Suppressor macrophage treated with lipopolysaccharide for 4 hours (primary cell): ENCODE results near the gene LEF1.
"Not testable (repeated sequence)": the region's sequence is repeated elsewhere in the genome, so short reads cannot be mapped to it uniquely, and the experiment has no call there.

ENCODE experiments used
- DNase-seq: peaks from one replicate; pipeline ENCODE4 v3.0.0-alpha.2; 2020

LEF1 gene

DNA sequence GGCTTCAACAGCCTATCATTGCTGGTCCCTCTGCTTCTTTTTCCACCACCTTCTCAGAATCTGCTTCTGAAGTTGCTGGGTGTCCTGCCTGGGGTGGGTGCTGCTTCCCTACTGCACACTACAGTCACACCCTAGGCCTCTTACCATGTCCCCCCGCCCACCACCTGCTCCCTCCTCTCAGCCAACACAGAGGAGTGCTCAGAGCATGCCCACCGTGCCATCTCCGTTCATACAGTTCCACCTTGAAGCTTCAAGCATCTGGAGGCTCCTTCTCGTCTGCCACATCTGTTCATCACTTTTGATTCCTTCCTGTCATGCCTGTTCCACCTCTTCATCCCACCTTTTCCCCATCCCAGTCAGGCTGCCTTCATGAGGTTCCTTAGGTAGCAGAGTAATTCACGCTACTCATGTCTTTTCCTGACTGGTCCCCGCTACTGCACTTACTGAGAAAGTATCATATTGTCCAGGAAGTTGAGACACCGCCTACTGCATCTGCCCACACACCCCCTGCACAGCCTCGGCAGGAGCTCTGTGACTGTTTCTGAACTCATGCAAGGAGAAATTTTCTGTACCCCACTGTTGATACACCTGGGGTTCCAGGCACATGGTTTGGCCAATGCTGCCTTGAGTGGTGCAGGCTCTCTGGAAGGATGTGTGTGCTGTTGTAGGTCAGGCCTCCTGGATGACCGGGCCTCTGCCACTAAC lies 139.6 kb downstream of the LEF1 start:
- DNase-seq, result no peak

DNA sequence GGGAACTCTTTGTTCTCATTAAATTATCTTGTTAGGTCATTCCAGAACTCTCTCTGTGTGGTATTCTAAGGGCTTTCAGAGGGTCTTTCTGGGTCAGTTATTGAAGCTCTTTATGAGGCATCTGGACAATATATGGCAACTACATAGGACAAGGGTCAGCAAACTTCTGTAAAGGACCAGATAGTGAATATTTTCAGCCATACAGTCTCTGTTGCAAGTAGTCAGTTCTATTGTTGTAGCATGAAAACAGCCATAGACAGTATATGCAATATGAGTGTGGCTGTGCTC lies 143.9 kb downstream of the LEF1 start:
- no peak for DNase-seq

DNA sequence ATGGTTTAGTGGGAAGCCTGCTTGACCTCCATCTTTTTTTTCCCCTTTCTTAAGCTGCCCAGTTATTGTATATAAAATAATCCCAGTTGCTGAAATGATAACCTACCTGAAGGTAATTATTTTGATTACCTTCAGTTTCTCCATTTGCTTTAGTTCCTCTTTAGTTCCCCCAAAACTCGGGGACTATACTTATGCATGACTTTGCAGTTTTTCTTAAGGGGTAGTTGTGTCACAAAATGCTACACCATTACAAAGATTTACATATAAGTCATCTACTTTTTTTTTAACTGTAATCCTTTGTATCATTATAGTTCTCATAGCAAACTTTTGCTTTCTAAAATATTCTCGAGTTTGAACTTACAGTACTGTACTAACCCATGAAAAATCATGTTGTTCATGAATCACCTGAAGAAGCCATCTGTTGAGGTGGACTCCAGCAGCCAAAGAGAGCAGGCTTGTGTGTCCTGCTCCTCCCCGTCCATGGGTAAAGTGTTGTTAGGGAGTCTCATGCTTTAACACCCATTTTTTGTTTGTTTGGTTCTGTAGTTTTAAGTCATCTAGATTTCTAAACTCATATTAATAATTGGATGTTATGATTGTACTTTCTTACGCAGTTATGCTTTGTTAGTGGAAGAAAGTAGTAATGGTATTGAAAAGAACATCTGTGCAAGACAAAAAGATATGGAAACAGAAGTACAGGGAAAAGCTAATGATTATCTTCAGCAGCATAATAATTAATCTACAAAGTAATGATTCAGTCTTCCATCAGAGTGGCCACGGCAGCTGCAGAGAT lies 144.5 kb downstream of the LEF1 start:
- no peak for DNase-seq

DNA sequence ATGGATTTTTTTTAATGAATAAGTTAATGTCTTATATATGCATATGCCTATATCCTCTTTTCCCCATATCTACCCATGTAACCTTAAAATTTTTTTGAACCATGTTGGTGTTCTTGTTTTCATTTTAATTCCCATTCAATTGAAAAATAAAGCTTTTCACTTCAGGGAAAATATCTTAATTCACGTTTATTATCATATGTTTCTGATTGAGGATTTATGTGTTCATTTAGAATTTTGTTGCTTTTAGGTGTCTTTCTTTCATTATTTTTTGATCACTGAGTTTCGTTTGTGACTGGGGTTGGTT lies 149.9 kb downstream of the LEF1 start:
- DNase-seq, result no peak

DNA sequence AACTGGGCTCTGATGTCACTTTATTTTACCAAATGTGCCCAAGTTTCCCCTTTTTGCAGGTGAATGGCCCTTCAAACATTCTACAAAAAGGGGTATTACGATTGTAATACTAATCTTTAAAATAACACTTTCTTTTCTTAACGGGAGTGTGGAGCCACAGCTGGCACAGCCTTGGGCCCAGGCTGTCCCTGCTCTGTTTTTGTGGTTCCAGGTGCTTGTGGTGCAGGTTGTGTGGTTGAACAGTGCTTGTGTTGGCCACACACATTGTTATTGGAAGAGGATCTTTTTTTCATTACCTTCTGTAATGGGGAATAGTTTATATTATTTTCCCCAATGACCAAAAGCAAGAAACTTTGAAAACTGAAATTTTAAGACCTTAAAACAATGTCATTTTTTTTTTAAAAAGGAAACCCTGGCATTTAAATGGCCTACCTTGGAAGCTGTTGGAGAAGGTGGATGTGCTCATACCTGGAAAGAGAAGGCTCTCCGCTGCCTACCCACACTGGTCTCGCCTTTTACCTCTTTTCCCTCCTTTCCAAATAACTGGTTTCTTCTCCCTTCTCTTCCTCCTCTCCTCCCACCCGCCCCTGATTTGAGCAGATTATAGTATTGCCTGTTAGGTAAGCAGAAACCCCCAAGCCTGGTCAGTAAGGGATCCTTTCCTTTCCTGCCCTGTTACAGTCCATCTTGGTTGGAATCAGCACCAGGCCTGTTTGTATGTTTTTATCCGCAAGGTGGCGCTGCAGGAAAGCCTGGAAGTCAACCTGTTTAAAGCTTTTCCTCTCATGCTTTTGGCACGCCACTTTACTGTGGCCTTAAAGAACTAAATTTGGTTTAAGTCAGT lies 150.5 kb downstream of the LEF1 start:
- DNase-seq, result peak; percentile 88

DNA sequence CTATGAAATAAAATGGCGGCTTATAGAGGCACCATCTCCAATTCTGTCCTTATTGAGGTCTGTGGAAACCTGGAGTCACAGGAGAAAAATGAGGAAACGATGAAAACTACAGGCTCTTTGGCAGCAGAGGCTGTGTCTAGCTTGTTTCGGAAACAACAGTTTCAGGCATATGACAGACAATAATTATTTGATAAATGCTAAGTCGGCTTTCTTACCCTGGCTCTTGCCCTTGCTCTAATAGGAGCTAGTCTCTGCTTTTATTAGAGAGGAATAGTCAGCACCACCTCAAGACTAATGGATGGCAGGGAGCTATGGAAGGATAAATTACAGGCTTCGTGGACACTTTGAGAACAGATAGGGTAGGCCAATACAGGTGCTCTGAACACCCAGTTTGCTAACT lies 154.8 kb downstream of the LEF1 start:
- no peak for DNase-seq

DNA sequence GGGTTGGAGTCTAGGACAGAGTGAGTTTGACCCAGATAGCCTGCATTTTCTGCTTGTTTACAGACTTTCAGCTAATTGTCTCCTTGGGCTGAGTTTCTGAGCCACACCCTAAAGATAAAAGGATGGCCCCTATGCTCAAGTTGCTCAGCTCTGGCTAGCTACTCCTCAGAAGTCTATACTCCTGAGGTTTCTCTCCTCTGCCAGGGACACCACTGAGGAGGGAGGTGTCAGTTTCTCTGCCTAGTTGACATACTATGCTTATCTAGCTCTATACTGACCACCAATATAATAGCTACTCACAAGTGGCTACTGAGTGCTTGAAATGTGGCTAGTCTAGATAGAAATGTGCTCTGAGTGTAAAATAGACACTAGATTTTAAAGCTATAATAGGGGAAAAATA lies 155.4 kb downstream of the LEF1 start:
- no peak for DNase-seq

DNA sequence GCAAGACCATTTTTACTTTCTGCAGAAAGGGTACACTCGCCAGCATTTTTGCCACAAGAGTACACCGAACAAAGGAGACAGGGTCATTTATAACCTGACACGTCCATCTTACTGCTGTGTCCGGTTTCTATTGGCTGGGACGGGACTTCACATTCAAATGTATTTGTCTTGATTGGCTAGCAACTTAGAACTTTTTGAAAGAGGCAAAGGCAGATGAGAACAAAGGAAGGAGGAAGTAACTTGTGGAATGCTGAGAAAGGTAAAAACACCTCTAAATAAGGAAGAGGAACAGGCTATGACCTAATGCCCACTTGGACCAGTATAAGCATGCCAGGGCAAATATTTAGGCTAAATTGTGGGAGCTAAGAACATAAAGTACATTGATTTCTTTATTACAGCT lies 156.3 kb downstream of the LEF1 start:
- not testable (repeated sequence) for DNase-seq

DNA sequence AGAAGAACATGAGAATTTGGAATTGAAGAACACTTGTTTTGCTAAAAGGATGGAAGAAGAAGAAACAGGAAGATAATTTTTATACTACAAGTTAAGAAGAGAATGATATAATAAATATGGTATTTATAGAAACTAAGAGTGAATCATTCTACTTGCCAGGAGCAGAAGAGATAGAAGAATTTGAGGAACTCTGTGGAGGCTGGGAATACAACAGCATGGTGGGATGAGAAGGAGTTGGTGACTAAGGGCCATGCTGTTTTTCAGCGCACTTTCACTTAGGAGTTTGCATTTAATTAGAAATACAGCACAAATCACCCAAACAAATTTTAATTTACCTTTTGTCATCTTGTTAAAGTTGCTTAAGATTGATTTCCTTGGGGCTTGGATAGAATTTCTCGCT lies 158.6 kb downstream of the LEF1 start:
- DNase-seq, result peak; percentile 46

DNA sequence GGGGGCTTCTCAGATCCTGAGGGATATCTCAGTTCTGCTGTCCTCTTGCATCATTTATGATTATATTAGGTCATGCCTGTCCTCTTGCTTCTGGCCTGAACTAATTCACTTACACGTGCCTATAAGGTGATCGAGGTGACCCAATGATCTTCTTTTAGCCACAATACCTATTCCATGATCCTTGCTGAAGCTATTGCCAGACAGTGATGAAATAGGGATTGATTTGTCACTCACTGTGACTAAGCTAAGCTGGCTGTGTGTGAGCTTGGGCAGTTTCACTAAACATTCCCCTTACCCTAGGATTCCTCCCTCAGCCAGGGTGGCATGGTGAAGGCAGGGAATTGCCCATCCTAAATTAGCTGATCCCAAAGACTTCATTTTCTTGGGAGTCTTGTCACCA lies 160.0 kb downstream of the LEF1 start:
- DNase-seq, result peak; percentile 35

DNA sequence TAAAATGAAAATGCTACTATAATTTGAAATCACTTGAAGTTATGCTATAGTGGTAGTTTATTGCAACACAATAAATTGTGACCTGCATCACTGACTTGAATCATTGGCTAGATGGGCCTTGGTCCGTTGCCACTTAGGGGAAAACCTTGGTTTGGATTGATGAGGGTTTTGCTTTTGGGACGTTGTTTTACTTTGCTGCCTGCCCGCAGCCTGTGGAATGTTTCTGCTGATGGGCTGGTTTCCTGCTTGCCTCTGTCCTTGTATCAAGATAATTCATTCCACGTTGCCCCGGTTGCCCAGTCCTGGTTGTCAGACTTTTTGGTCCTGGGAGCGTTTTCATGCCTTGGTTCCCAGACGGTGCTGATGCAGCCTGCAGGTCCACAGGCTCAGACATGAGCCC lies 160.7 kb downstream of the LEF1 start:
- no peak for DNase-seq

DNA sequence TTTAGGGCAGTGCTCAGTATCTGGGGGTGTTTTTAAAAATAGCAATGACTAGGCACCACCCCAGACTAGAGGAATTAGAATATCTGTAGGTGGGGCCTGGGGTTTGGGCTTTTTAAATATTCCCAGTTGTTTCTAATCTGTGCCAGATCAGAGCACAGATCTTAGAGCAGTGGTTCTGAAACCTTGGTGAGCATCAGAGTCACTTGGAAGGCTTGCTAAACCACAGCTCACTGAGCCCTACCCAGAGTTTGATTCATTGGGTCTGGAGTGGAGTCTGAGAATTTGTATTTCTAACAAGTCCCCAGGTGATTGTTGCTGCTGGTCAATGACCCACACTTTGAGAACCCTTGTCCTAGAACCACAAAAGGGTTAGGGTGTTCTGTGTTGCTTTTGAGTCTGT lies 162.4 kb downstream of the LEF1 start:
- no peak for DNase-seq

DNA sequence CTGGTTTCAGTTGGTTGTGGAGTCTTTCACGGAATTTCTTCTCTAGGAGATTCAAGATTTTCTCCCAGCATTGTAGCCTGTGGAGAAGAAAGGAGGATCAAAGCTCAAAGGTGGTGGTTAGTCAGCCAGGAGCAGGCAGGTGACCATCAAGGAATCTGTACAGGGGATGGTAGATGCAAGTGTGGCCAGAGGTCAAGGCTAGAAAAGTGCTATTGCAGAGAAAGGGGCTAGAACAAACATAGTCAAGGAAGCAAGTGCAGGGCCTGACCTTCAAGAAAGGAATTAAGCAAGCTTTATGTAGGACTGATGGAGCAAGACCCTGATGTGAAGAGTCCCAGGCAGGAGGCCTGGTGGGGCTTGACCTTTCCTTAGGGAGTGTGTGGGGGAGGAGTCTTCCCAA lies 162.9 kb downstream of the LEF1 start:
- no peak for DNase-seq

DNA sequence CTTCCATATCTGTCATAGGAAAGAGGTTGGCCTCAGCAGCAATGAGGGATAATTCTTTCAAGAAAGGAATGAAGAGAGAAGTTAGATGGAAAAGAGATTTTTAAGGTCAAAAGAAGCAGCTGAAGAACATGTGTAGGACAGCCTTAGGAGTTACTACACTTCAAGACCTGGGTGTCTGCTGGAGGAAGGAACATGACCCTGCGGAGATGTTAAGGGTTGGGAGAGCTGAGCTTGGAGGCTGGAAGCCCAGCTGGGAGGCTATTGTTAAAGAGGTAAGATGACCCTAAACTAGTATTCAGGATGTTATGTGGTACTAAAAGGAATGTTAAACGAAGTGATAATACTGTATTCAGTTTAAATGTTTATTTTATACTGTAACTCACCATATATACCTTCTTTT lies 164.1 kb downstream of the LEF1 start:
- no peak for DNase-seq

DNA sequence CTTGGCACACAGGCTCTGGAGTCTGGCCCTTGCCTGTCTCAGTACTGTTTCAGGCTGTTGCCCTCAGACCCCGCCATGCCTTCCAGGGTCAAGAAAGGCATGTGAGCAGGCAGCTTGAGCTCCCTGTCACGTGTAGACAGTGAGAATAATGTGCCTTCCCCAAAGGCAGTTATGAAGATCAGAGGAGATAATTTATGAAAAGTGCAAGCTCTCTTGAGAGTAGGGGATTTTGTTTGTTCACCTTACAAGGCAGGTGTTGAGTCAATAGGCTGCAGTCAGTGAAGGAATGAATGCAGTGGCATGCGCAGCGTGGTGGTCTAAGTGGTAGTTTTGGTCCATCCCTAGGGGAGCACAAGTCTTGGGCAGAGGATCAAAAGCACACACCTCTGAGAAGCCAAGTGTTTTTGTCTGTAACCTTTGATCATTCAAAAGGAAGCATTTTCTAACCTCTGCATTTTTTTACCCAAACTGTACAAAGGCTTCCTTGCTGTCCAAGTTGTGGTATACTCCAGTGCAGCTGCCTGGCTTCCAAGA lies 164.7 kb downstream of the LEF1 start:
- DNase-seq, result no peak

DNA sequence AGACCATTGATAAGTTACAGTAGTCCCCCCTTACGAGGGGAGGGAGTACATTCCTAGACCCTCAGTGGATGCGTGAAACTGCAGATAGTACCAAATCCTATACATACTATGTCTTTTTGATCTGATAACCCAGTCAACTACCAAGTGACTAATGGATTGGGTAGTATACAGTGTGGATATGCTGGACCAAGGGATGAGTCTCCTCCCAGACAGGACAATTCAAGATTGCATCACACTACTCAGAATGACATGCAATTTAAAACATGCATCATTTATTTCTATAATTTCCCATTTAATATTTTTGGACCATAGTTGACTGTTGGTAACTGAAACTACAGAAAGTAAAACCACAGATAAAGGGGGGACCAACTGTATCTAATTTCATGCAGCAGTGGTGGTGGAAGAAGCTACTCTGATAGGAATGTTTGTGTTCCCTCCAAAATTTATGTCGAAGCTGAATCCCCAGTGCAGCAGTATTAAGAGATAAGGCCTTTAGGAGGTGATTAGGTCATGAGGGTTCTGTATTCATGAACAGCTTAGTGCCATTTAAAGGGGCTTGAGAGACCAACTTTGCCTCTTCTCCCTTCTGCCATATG lies 167.1 kb downstream of the LEF1 start:
- DNase-seq, result no peak

DNA sequence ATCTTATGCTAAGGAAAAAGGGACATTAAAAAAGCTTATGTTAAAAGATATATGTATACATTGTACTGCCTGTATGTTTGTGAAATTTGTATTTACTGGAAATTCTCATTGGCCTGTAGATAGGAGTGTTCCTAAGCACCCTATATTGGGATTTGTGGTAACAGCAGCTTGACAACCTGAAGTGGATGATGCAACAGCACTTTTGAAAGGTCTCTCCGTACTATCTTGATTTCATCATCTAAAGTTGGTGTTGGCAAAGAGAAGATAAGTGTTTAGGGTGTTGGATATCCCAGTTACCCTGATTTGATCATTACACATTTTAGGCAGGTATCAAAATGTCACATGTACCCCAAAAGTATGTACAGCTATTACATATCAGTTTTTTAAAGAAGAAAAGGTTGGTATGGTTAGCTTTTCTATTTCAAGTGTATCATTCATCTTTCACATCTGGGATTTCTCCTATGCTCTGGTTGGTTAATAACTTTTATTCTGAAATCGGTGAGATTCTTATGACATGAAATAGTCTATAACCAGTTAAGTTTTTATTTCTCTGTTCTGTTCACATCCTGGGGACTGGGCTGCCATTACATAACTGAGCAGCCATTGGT lies 168.7 kb downstream of the LEF1 start:
- DNase-seq, result no peak

DNA sequence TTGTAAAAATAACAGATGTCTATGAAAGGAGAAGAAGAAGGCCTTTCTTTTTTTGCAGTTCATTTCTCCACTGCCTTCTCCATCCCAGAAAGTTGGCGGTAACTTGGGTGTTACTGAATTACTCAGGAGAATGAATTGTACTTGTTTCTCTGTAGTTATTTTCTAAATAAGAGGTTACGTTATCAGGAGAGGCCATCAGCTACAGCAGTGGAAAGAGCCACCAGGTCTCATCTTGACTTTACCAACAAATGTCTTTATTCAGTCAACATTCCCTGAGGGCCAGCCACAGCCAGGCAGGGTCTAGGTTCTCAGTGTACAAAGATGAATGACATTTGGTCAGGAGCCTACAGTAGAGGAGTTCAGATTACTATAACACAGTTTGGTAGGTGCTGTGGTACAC lies 170.9 kb downstream of the LEF1 start:
- DNase-seq, result no peak
